ENCODE data around the gene SCIN.

DNA sequence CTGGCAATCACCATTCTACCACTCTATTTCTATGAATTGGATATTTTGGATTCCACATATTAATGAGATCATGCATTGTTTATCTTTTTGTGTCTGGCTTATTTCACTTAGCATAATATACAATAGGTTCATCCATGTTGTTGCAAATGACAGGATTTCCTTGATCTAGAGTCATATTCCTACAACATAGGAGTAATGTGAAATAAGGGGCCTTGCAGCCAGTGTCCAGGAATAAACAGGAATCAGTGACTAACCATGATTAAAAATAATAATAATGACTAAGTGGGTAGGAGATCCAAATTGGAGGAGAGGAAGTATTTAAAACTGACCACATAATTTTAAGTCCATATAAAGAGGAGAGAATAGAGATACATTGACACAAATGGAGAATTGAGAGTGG lies 49.9 kb downstream of the SCIN start:
- TF ChIP-seq, protein P1, sequence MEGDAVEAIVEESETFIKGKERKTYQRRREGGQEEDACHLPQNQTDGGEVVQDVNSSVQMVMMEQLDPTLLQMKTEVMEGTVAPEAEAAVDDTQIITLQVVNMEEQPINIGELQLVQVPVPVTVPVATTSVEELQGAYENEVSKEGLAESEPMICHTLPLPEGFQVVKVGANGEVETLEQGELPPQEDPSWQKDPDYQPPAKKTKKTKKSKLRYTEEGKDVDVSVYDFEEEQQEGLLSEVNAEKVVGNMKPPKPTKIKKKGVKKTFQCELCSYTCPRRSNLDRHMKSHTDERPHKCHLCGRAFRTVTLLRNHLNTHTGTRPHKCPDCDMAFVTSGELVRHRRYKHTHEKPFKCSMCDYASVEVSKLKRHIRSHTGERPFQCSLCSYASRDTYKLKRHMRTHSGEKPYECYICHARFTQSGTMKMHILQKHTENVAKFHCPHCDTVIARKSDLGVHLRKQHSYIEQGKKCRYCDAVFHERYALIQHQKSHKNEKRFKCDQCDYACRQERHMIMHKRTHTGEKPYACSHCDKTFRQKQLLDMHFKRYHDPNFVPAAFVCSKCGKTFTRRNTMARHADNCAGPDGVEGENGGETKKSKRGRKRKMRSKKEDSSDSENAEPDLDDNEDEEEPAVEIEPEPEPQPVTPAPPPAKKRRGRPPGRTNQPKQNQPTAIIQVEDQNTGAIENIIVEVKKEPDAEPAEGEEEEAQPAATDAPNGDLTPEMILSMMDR (IDR thresholded peaks at IDR 0.05): no peak
- TF ChIP-seq EP300 (IDR thresholded peaks at IDR 0.05): no peak

Measured in esophagus muscularis mucosa (tissue), 3 donors.